B cell (primary cell): ENCODE measurements around the gene MOSPD3. TPM values are rescaled to one million over a fixed set of nuclear protein-coding genes. Genes with fewer than 3 reads are reported as not detected.

Source experiments
- ATAC-seq: fragments of 200-7000 bp; cut with Tn5 transposase; one replicate; pipeline ENCODE4 v1.10.0; 2021; ENCODE audit warnings: low read depth, mild to moderate bottlenecking, moderate number of reproducible peaks, moderate library complexity
- CTCF ChIA-PET: fragments of 350-600 bp; sonication (Branson Sonifier 250); formaldehyde crosslinking; loops from one replicate; lab custom pipeline; 2021; ENCODE audit warnings: antibody characterized with exemption, inconsistent platforms; lab: Charles Lee
- POLR2A ChIA-PET: fragments of 350-600 bp; sonication (Branson Sonifier 250); formaldehyde crosslinking; loops from one replicate; lab custom pipeline; 2021; ENCODE audit warnings: antibody characterized with exemption; lab: Charles Lee
- DNase-seq: peaks from one replicate; pipeline ENCODE4 v3.0.0; 2013
- H2AFZ ChIP-seq: 2 replicates; pipeline ENCODE4 v1.6.1; 2012; ENCODE audit warnings: mild to moderate bottlenecking, low read depth, low read length; ENCODE audit not compliant: insufficient read depth, poor library complexity, severe bottlenecking
- H3K27ac ChIP-seq, 2 donors: 1 replicate in 1 of 2; 2 replicates in 1 of 2; pipeline ENCODE4 v1.5.1; 2012 to 2013; ENCODE audit warnings: low read length in 2 of 2, mild to moderate bottlenecking in 2 of 2, moderate library complexity in 1 of 2
- H3K27me3 ChIP-seq, 4 experiments: fragments of 200-600 bp in 1 of 4; sonication (generic) in 1 of 4; replicated peaks in 1 of 4; 1 replicate in 2 of 4; 2 replicates in 2 of 4; pipeline versions ENCODE4 v1.6.1 to v1.7.0; 2013 to 2016; ENCODE audit warnings: low read length in 3 of 4, mild to moderate bottlenecking in 2 of 4, mixed read lengths in 1 of 4, moderate library complexity in 1 of 4; ENCODE audit not compliant: insufficient read depth in 4 of 4, control insufficient read depth in 3 of 4; ENCODE audit errors: control extremely low read depth in 1 of 4
- H3K36me3 ChIP-seq, 2 experiments: replicated peaks in 1 of 2; 1 replicate in 1 of 2; 2 replicates in 1 of 2; pipeline versions ENCODE4 v1.6.1 to v1.7.1; 2013; ENCODE audit warnings: low read length in 1 of 2; ENCODE audit not compliant: insufficient read depth in 2 of 2, control insufficient read depth in 1 of 2; ENCODE audit errors: control extremely low read depth in 1 of 2, extremely low read depth in 1 of 2
- H3K4me1 ChIP-seq, 2 donors: fragments of 200-600 bp in 1 of 2; sonication (generic) in 1 of 2; 1 replicate in 1 of 2; 2 replicates in 1 of 2; pipeline versions ENCODE4 v1.5.1 to v1.6.1; 2013 to 2017; ENCODE audit warnings: low read length in 2 of 2; ENCODE audit not compliant: control insufficient read depth in 2 of 2, insufficient read depth in 2 of 2
- H3K4me2 ChIP-seq: replicated peaks from 2 replicates; pipeline ENCODE3; 2012; ENCODE audit warnings: mild to moderate bottlenecking, low read depth, low read length; ENCODE audit not compliant: poor library complexity, severe bottlenecking
- H3K4me3 ChIP-seq, 5 experiments: fragments of 200-600 bp in 1 of 5; sonication (generic) in 1 of 5; 1 replicate in 3 of 5; 2 replicates in 2 of 5; pipeline versions ENCODE4 v1.5.1 to v1.7.0; 2011 to 2016; ENCODE audit warnings: low read length in 4 of 5, mild to moderate bottlenecking in 4 of 5, low read depth in 2 of 5, control low read depth in 1 of 5, moderate library complexity in 1 of 5; ENCODE audit not compliant: insufficient read depth in 1 of 5; ENCODE audit errors: control extremely low read depth in 1 of 5, extremely low read depth in 1 of 5
- H3K79me2 ChIP-seq: fragments of 200-600 bp; sonication (generic); one replicate; pipeline ENCODE4 v1.6.0; 2016; ENCODE audit warnings: low read length; ENCODE audit not compliant: control insufficient read depth, insufficient read depth
- H3K9ac ChIP-seq: fragments of 200-600 bp; sonication (generic); 2 replicates; pipeline ENCODE4 v1.6.1; 2017; ENCODE audit warnings: mild to moderate bottlenecking, low read length, moderate library complexity
- H3K9me3 ChIP-seq, 3 donors: one replicate each; pipeline versions ENCODE4 v1.6.1 to v1.7.1; 2013; ENCODE audit warnings: low read length in 2 of 3; ENCODE audit not compliant: control insufficient read depth in 2 of 3, insufficient read depth in 1 of 3; ENCODE audit errors: control extremely low read depth in 1 of 3
- H4K20me1 ChIP-seq: 2 replicates; pipeline ENCODE4 v1.6.0; 2012; ENCODE audit warnings: mild to moderate bottlenecking, low read length; ENCODE audit not compliant: insufficient read depth, control insufficient read depth, poor library complexity, severe bottlenecking
- H3K27ac Mint-ChIP-seq: one replicate; pipeline ENCODE4 v1.8.0; 2021; ENCODE audit warnings: mixed read lengths
- H3K27me3 Mint-ChIP-seq: one replicate; pipeline ENCODE4 v1.8.0; 2021; ENCODE audit warnings: mixed read lengths
- H3K4me1 Mint-ChIP-seq: one replicate; pipeline ENCODE4 v1.8.0; 2021; ENCODE audit warnings: mixed read lengths
- H3K4me3 Mint-ChIP-seq: one replicate; pipeline ENCODE4 v1.8.0; 2021; ENCODE audit warnings: mixed read lengths
- H3K9me3 Mint-ChIP-seq: one replicate; pipeline ENCODE4 v1.8.0; 2022; ENCODE audit warnings: mixed read lengths; ENCODE audit not compliant: insufficient read depth
- CTCF ChIP-seq: fragments of 200-600 bp; IDR thresholded peaks from one replicate; pipeline ENCODE4 v1.8.0; 2022; ENCODE audit warnings: antibody characterized with exemption, mild to moderate bottlenecking
- EZH2 ChIP-seq: IDR thresholded peaks from 2 replicates; pipeline ENCODE4 v1.6.1; 2012; ENCODE audit warnings: borderline replicate concordance, low read depth, mild to moderate bottlenecking, moderate library complexity, low read length; ENCODE audit not compliant: insufficient read depth, poor library complexity, severe bottlenecking
- WGBS: methylation state at CpG from one replicate; pipeline ENCODE4 v1.1.5; 2013; ENCODE audit warnings: missing lambda C conversion rate; ENCODE audit not compliant: insufficient coverage; 5-methylcytosine and 5-hydroxymethylcytosine counted together
- intact Hi-C: fragments of 100-400 bp; cut with micrococcal nuclease; formaldehyde crosslinking; loops from one replicate; pipeline ENCODE4 v1.10.0; 2022
- polyA plus RNA-seq: library from polyadenylated mRNA; depleted of rRNA; stranded (reverse); fragments of >200 nt; gene quantifications from 2 replicates; pipeline ENCODE4 v1.2.3, GENCODE V29; 2012
- total RNA-seq, 2 donors: library from RNA; stranded (reverse); fragments of 120-200 nt in 1 of 2; gene quantifications; 1 replicate in 1 of 2; 2 replicates in 1 of 2; pipeline versions ENCODE4 v1.2.3 to v1.2.4, GENCODE V29; 2013 to 2022

The MOSPD3 gene
- total and polyA plus RNA-seq, 2 donors (not counting 1 experiment from before 2014, with no cell fraction given) = 18.8 to 19.2 TPM

- Histone ChIP-seq H3K4me3 (peak overlapping the region in 4 of 5 experiments; percentile 21 to 53 (median 44)), H3K4me2 (peak overlapping the region; percentile 89), H3K36me3 (no peaks in the 10 kb centered on the region), H4K20me1 (no peaks in the 10 kb centered on the region), H3K27me3 (no peaks in the 10 kb centered on the region), H3K9ac (peak overlapping the region; percentile 64), H3K27ac (peak overlapping the region in 1 of 2 donors; percentile 55), H3K9me3 (no peaks in the 10 kb centered on the region), H3K79me2 (no peaks in the 10 kb centered on the region), H3K4me1 (peaks cover 12 to 13% of the 10 kb centered on the region in 2 donors), H2AFZ (peak overlapping the region; percentile 81)
- ChIA-PET CTCF (interaction anchor here (0.5 to 2.4 kb wide), 8 partner anchors 11 to 1241 kb away, joined by 3 to 7 read pairs (median 3); partner anchors contain the start of genes GNB2 and MOSPD3), POLR2A (interaction anchor here (0.6 to 1.4 kb wide), 2 partner anchors 14 to 264 kb away, joined by 3 to 10 read pairs; partner anchors contain the start of gene MOSPD3)
- Mint-ChIP-seq H3K27ac (no peak overlapping the region), H3K9me3 (no peaks in the 10 kb centered on the region), H3K4me3 (peak overlapping the region; percentile 80), H3K4me1 (peaks cover 11% of the 10 kb centered on the region), H3K27me3 (no peaks in the 10 kb centered on the region)
- 6% methylated on average over 29 of the region's 37 CpGs for WGBS
- peak; percentile 83 for DNase-seq
- TF ChIP-seq CTCF (no peak), EZH2 (no peak)
- intact Hi-C loops = loop anchor here (1.0 kb wide), 4 partner anchors 14 to 47 kb away; partner anchors contain the start of genes FBXO24, GNB2, LRCH4 and MOSPD3
- ATAC-seq = peak; percentile 99
Measured at GRCh38 chr7:100626530-100627237, 14.3 kb downstream of the MOSPD3 start.

DNA sequence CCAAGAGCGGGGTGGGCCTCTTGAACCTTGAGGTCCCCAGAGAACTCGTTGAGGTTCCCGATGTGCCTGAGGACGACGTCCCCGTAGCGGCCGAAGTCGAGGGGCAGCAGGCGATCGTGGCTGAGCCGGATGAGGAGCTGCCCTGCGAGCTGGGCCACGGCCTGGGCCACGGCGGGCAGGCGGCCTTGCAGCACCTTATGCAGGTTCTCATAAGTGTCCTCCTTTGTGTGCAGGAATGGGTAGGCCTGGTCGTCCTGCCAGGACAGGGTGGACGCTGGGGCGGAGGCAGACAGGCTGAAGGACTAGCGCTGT, 14.9 kb downstream of the MOSPD3 start:
- peak overlapping the region; percentile 64 for H3K9ac ChIP-seq
- H3K27me3 Mint-ChIP-seq = no peaks in the 10 kb centered on the region
- CTCF ChIA-PET = interaction anchor here (0.5 to 2.4 kb wide), 5 partner anchors 10 to 1241 kb away, joined by 3 to 7 read pairs (median 3); partner anchors contain the start of gene MOSPD3
- H3K79me2 ChIP-seq = no peaks in the 10 kb centered on the region
- no peak for TF ChIP-seq CTCF
- H3K9me3 ChIP-seq = no peaks in the 10 kb centered on the region
- H3K9me3 Mint-ChIP-seq = no peaks in the 10 kb centered on the region
- H3K36me3 ChIP-seq = no peaks in the 10 kb centered on the region
- H2AFZ ChIP-seq = peak overlapping the region; percentile 81
- peaks cover 12 to 13% of the 10 kb centered on the region in 2 donors for H3K4me1 ChIP-seq
- no peak overlapping the region for H3K27ac Mint-ChIP-seq
- H4K20me1 ChIP-seq = no peaks in the 10 kb centered on the region
- POLR2A ChIA-PET = interaction anchor here (0.6 to 1.4 kb wide), 2 partner anchors 15 to 265 kb away, joined by 3 to 10 read pairs; partner anchors contain the start of gene MOSPD3
- H3K4me2 ChIP-seq = peak overlapping the region; percentile 89
- no peak for DNase-seq
- H3K4me3 ChIP-seq = peak overlapping the region in 1 of 5 experiments; percentile 48
- intact Hi-C loops = no loop called here
- ATAC-seq = no peak
- 97% methylated on average over 19 of the region's 21 CpGs for WGBS
- H3K4me1 Mint-ChIP-seq = peaks cover 12% of the 10 kb centered on the region
- H3K4me3 Mint-ChIP-seq = peak overlapping the region; percentile 80
- no peaks in the 10 kb centered on the region for H3K27me3 ChIP-seq
- no peak overlapping the region for H3K27ac ChIP-seq
